HepG2 (cell line): ENCODE results near the gene ZBTB7B. TPM values are rescaled to one million over a fixed set of nuclear protein-coding genes. Genes with fewer than 3 reads are reported as not detected.
A peak's percentile ranks its signal among the peaks of the same experiment; 100 is the strongest.

Experiments
- ADNP ChIP-seq: sonication (generic); formaldehyde crosslinking; IDR thresholded peaks from 2 replicates; pipeline ENCODE4 v1.4.0; 2020; ENCODE audit warnings: missing genetic modification reagents
- CHCHD3 ChIP-seq: sonication (generic); formaldehyde crosslinking; IDR thresholded peaks from 2 replicates; pipeline ENCODE4 v1.8.0; 2022; ENCODE audit warnings: mild to moderate bottlenecking, missing genetic modification reagents, moderate library complexity
- CHD4 ChIP-seq: fragments of 200-600 bp; sonication (generic); IDR thresholded peaks from 2 replicates; pipeline ENCODE4 v1.7.0; 2017; ENCODE audit warnings: mild to moderate bottlenecking, low read length, borderline replicate concordance
- DMAP1 ChIP-seq: IDR thresholded peaks from 2 replicates; pipeline ENCODE4 v1.6.1; 2016
- DR1 ChIP-seq: sonication (generic); formaldehyde crosslinking; IDR thresholded peaks from 2 replicates; pipeline ENCODE4 v1.8.0; 2021; ENCODE audit warnings: mild to moderate bottlenecking, missing genetic modification reagents, inconsistent platforms
- GATA4 ChIP-seq: sonication (generic); IDR thresholded peaks from 2 replicates; pipeline ENCODE4 v1.6.1; 2016; ENCODE audit warnings: antibody characterized with exemption, low read depth, borderline replicate concordance
- HIC2 ChIP-seq: sonication (generic); formaldehyde crosslinking; IDR thresholded peaks from 2 replicates; pipeline ENCODE4 v1.9.0; 2022; ENCODE audit warnings: low read depth, missing genetic modification reagents
- KLF9 ChIP-seq: IDR thresholded peaks from 2 replicates; pipeline ENCODE4 v1.6.1; 2016; ENCODE audit warnings: low read depth
- MYPOP ChIP-seq: sonication (generic); formaldehyde crosslinking; IDR thresholded peaks from 2 replicates; pipeline ENCODE4 v1.8.1; 2023; ENCODE audit warnings: mild to moderate bottlenecking, moderate library complexity, missing genetic modification reagents
- NAIF1 ChIP-seq: sonication (generic); formaldehyde crosslinking; IDR thresholded peaks from 2 replicates; pipeline ENCODE4 v1.5.0; 2020; ENCODE audit warnings: mild to moderate bottlenecking, missing genetic modification reagents, borderline replicate concordance
- NCOR1 ChIP-seq: fragments of 200-600 bp; sonication (generic); IDR thresholded peaks from 2 replicates; pipeline ENCODE4 v1.7.0; 2017; ENCODE audit warnings: antibody characterized with exemption, low read length, borderline replicate concordance
- NPAS2 ChIP-seq: sonication (generic); formaldehyde crosslinking; IDR thresholded peaks from 2 replicates; pipeline ENCODE4 v1.8.0; 2022; ENCODE audit warnings: mild to moderate bottlenecking, missing genetic modification reagents, borderline replicate concordance
- RAD21 ChIP-seq: fragments of 450-650 bp; formaldehyde crosslinking; IDR thresholded peaks from 2 replicates; pipeline ENCODE4 v1.5.0; 2020; ENCODE audit warnings: mild to moderate bottlenecking
- SALL2 ChIP-seq: sonication (generic); formaldehyde crosslinking; IDR thresholded peaks from 2 replicates; pipeline ENCODE4 v1.8.1; 2023; ENCODE audit warnings: mild to moderate bottlenecking, missing genetic modification reagents, inconsistent platforms
- SMAD3 ChIP-seq: sonication (generic); formaldehyde crosslinking; IDR thresholded peaks from 2 replicates; pipeline ENCODE4 v1.4.0; 2020; ENCODE audit warnings: missing genetic modification reagents
- SPEN ChIP-seq: sonication (generic); formaldehyde crosslinking; IDR thresholded peaks from 2 replicates; pipeline ENCODE4 v1.5.1; 2020; ENCODE audit warnings: low read depth, mild to moderate bottlenecking, missing genetic modification reagents
- TAF15 ChIP-seq: fragments of 200-400 bp; formaldehyde crosslinking; IDR thresholded peaks from one replicate; pipeline ENCODE4 v1.6.1; 2018; ENCODE audit warnings: mild to moderate bottlenecking, low read depth, low read length; ENCODE audit not compliant: poor library complexity, severe bottlenecking
- TFDP1 ChIP-seq: IDR thresholded peaks from 2 replicates; pipeline ENCODE4 v1.6.1; 2016; ENCODE audit warnings: missing compliant biosample characterization, missing genetic modification reagents, borderline replicate concordance
- ZBTB26 ChIP-seq: IDR thresholded peaks from 2 replicates; pipeline ENCODE4 v1.6.1; 2016; ENCODE audit warnings: missing compliant biosample characterization, missing genetic modification reagents, borderline replicate concordance
- ZBTB7A ChIP-seq: sonication (generic); formaldehyde crosslinking; IDR thresholded peaks from 2 replicates; pipeline ENCODE4 v1.8.0; 2022; ENCODE audit warnings: mild to moderate bottlenecking, missing genetic modification reagents
- ZFP36 ChIP-seq: fragments of 150-350 bp; IDR thresholded peaks from 2 replicates; pipeline ENCODE4 v1.6.1; 2018; ENCODE audit warnings: borderline replicate concordance, low read length, low read depth; ENCODE audit not compliant: partially characterized antibody
- ZFY ChIP-seq: sonication (generic); formaldehyde crosslinking; IDR thresholded peaks from 2 replicates; pipeline ENCODE4 v1.4.0; 2020; ENCODE audit warnings: missing genetic modification reagents
- ZNF121 ChIP-seq: sonication (generic); formaldehyde crosslinking; IDR thresholded peaks from 2 replicates; pipeline ENCODE4 v1.5.0; 2020; ENCODE audit warnings: mild to moderate bottlenecking, missing genetic modification reagents
- ZNF207 ChIP-seq: fragments of 450-650 bp; IDR thresholded peaks from 2 replicates; pipeline ENCODE4 v1.6.1; 2016; ENCODE audit warnings: antibody characterized with exemption, borderline replicate concordance
- ZNF296 ChIP-seq: sonication (generic); formaldehyde crosslinking; conservative IDR thresholded peaks from 2 replicates; pipeline ENCODE4 v1.5.0; 2020; ENCODE audit warnings: mild to moderate bottlenecking, missing genetic modification reagents
- ZNF329 ChIP-seq: sonication (generic); formaldehyde crosslinking; IDR thresholded peaks from 2 replicates; pipeline ENCODE4 v1.9.0; 2021; ENCODE audit warnings: low read depth, mild to moderate bottlenecking, missing genetic modification reagents
- ZNF550 ChIP-seq: sonication (generic); formaldehyde crosslinking; IDR thresholded peaks from 2 replicates; pipeline ENCODE4 v1.4.0; 2020; ENCODE audit warnings: mild to moderate bottlenecking, missing genetic modification reagents, borderline replicate concordance
- ZNF556 ChIP-seq: sonication (generic); formaldehyde crosslinking; IDR thresholded peaks from 2 replicates; pipeline ENCODE4 v1.4.0; 2020; ENCODE audit warnings: mild to moderate bottlenecking, missing genetic modification reagents, borderline replicate concordance
- polyA plus RNA-seq, 8 experiments: library from polyadenylated mRNA; depleted of rRNA in 3 of 8; stranded (reverse) in 7 of 8; unstranded in 1 of 8; fragments of >200 nt; fragmentation: Illumina TruSeq in 4 of 8; extraction: Trizol in 4 of 8; gene quantifications; 2 replicates each; pipeline versions ENCODE4 v1.2.1 to v1.2.3, GENCODE V29; 2011 to 2016; ENCODE audit warnings: low read depth in 4 of 8, missing spikeins in 1 of 8, mixed read lengths in 1 of 8; ENCODE audit not compliant: insufficient read depth in 1 of 8
- total RNA-seq, 5 experiments: library from RNA; depleted of rRNA; stranded (reverse); fragments of >200 nt; fragmentation: Illumina TruSeq; extraction: Trizol; gene quantifications; 2 replicates each; pipeline ENCODE4 v1.2.3, GENCODE V29; 2016; ENCODE audit warnings: low read depth in 1 of 5

Gene ZBTB7B
- total and polyA plus RNA-seq, 2 of the 13 experiments (the other 11 are each of a cell fraction or from before 2014, with no cell fraction given), result 15.5 to 17.5 TPM

- no peak for TF ChIP-seq CHD4
- TF ChIP-seq ZNF296, result no peak
- no peak for TF ChIP-seq SALL2 (CRISPR knock-in tag)
- TF ChIP-seq TAF15, result no peak
- TF ChIP-seq NPAS2, result no peak
- peak; percentile 22; the same call in 1 of the 2 replicates for TF ChIP-seq TFDP1
- no peak for TF ChIP-seq ZNF207
- no peak for TF ChIP-seq SMAD3 (CRISPR knock-in tag)
- no peak for TF ChIP-seq ZFY
- TF ChIP-seq ZBTB26 (CRISPR knock-in tag), result no peak
- TF ChIP-seq DR1 (CRISPR knock-in tag), result no peak
- TF ChIP-seq ZNF550 (CRISPR knock-in tag), result no peak
- 0 out of 2 replicates have a peak, but pooled peaks have one; percentile 11 for TF ChIP-seq MYPOP (CRISPR knock-in tag)
- 0 out of 2 replicates have a peak, but pooled peaks have one; percentile 40 for TF ChIP-seq ZBTB7A (CRISPR knock-in tag)
- TF ChIP-seq CHCHD3, result no peak
- TF ChIP-seq ADNP, result no peak
- no peak for TF ChIP-seq ZNF556 (CRISPR knock-in tag)
- TF ChIP-seq NAIF1 (CRISPR knock-in tag), result no peak
- TF ChIP-seq KLF9 (CRISPR knock-in tag), result no peak
- no peak for TF ChIP-seq RAD21 (CRISPR knock-in tag)
- no peak for TF ChIP-seq GATA4
- peak; percentile 59; the same call in 1 of the 2 replicates for TF ChIP-seq ZNF121 (CRISPR knock-in tag)
- TF ChIP-seq NCOR1, result no peak
- TF ChIP-seq SPEN (CRISPR knock-in tag), result peak; percentile 10; the same call in 1 of the 2 replicates
- no peak for TF ChIP-seq ZFP36
- TF ChIP-seq DMAP1 (CRISPR knock-in tag), result 0 out of 2 replicates have a peak, but pooled peaks have one; percentile 2
- 0 out of 2 replicates have a peak, but pooled peaks have one; percentile 7 for TF ChIP-seq ZNF329 (CRISPR knock-in tag)
- 0 out of 2 replicates have a peak, but pooled peaks have one; percentile 23 for TF ChIP-seq HIC2 (CRISPR knock-in tag)
Observed at GRCh38 chr1:155043793-155044192, 41.2 kb downstream of the ZBTB7B start (continued).
